Measurements from ENCODE around the gene BANP.
"Not testable (repeated sequence)": the region's sequence is repeated elsewhere in the genome, so short reads cannot be mapped to it uniquely, and the experiment has no call there.

BANP gene

GRCh38 chr16:88105574-88106140 is 154.4 kb downstream of the BANP start:
- DNase-seq: not testable (repeated sequence)

DNA sequence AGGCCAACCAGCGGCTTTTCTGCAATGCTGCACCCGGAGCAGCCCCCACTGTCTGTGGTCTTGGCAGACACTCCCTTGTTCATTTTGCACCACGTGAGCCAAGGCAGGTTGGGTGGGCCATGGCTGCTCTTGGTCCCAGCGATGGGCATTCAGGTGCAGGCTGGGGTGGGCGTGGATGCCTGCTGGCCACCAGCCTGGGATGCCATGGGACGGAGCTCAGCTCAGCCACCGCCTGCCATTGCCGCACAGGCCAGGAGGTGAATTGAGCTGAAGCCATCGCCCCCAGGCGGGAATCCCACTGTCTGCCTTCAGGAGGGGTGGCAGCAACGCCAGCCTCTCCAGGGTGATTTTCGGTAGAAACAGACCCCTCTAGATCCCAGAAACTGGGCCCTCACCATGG is 155.3 kb downstream of the BANP start:
- not testable (repeated sequence) for DNase-seq

- DNase-seq: no peak
Measured at GRCh38 chr16:88108762-88109161, 157.5 kb downstream of the BANP start.

DNA sequence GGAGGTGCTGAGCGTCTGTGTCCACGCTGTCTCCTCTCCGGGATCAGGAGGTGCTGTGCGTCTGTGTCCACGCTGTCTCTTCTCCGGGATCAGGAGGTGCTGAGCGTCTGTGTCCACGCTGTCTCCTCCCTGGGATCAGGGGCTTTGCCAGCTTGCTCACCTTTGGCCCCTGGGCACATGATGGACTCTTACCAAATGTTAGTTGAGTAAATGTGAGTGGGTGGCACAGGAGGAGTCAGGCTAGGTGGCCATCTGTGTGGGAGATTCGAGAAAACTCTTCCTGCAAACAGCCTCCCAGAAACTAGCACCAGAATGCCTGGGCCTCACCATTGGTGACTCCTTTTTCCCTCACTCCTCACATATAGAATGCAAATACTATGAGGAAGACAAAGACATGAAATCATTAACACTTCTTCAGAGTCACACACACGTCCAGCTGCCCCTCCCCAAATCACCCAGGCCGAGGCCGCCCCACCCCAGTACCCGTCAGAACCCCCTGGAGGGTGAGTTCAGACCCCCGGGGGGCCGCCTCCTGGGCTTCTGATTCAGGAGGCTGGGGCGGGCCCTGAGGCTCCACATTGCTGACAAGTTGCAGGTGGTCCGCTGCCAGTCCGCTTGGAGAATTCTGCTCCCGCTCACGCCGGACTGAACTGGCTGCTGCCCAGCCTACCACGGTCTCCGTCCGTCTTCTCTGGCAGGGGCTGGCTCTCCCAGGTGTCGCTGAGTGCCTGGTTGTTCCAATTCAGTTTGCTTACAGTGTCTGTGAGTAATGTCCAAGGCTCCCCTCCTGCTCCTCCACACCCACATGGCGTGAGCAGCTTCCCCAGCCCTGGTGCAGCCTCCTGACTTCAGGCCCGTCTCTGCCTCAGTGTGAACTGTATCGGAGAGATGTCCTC is 158.7 kb downstream of the BANP start:
- not testable (repeated sequence) for DNase-seq

- DNase-seq: not testable (repeated sequence)
Measured at GRCh38 chr16:88110875-88111494, 159.8 kb downstream of the BANP start.

DNA sequence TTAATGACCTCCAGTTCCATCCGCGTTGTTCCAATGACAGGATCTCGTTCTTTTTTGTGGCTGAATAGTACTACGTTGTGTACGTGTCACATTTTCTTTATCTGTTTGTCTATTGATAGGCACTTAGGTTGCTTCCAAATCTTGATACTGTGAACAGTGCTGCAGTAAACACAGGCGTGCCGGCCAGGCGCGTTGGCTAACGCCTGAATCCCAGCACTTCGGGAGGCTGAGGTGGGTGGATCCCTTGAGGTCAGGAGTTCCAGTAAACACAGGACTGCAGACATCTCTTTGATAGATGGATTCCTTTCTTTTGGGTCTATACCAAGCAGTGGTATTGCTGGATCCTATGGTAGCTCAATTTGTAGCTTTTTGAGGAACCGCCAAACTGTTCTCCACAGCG is 160.7 kb downstream of the BANP start:
- not testable (repeated sequence) for DNase-seq

GRCh38 chr16:88113545-88114045 is 162.4 kb downstream of the BANP start:
- DNase-seq: no peak

DNA sequence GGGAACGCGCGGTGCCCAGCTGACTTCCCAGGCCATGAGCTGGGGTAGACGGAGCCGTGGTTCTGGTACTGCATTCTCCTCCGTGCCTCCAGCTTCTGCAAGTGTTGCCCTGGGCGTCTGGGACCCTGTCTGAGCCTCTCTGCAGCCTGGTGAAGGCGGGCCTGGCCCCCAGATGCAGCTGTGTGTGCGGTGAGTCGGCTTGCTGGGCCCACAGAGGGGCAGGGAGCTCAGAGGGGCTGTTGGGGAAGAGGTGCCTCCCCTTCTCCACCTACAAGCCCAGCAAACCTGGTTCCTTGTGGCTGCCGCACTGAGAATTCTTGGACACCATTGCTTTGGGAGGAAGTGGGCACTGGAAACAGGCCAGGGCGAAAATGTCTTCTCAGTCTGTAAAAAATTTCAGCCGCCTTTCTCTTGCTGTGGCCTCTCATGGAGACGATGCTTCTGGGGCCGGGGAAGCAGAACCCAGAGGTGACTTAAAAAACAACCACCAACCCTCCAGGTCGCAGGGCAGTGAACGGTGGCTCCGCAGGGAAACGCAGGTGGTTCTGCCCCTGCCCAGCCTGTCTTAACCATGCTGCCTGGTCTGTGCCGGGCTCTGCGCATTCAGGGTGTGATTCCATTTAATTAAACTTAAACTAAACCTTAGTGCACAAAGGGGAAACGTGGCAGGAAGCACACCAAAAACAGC is 163.5 kb downstream of the BANP start:
- not testable (repeated sequence) for DNase-seq

DNA sequence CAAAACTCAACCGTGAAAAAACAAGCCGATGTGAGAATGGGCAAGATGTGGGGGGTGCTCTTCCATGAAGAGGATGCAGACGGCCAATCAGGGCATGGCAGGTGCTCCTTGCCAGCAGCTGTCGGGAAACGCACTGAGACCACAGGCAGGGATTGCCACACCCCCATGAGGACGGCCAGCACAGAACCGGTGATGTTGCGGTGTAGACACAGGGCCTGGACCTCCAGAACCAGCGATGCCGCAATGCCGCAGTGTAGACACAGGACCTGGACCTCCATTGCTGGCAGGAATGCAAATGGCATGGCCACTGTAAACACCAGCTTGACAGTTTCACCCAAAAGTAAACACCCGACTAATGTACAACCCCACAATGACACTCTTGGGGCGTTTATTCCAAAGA is 164.9 kb downstream of the BANP start:
- DNase-seq: no peak

DNA sequence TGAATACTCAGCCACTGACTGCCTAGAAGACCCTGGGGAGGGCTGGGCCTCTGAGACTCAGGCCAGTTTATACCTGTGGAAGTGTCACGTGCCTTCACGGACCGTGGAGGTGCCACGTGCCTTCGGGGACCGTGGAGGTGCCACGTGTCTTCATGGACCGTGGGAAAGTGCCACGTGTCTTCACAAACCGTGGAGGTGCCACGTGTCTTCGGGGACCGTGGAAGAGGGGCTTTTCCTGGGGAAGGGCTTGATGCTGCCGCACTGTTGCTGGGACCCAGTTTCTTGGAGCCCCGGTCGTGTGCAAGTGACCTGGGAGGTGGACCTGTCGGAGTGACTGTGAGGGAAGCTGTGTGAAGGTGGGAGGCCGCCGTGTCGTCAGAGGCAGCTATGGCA is 166.2 kb downstream of the BANP start:
- no peak for DNase-seq

- no peak for DNase-seq
Measured at GRCh38 chr16:88118376-88118775, 167.1 kb downstream of the BANP start.

- not testable (repeated sequence) for DNase-seq
Measured at GRCh38 chr16:88118852-88119741, 167.9 kb downstream of the BANP start.

DNA sequence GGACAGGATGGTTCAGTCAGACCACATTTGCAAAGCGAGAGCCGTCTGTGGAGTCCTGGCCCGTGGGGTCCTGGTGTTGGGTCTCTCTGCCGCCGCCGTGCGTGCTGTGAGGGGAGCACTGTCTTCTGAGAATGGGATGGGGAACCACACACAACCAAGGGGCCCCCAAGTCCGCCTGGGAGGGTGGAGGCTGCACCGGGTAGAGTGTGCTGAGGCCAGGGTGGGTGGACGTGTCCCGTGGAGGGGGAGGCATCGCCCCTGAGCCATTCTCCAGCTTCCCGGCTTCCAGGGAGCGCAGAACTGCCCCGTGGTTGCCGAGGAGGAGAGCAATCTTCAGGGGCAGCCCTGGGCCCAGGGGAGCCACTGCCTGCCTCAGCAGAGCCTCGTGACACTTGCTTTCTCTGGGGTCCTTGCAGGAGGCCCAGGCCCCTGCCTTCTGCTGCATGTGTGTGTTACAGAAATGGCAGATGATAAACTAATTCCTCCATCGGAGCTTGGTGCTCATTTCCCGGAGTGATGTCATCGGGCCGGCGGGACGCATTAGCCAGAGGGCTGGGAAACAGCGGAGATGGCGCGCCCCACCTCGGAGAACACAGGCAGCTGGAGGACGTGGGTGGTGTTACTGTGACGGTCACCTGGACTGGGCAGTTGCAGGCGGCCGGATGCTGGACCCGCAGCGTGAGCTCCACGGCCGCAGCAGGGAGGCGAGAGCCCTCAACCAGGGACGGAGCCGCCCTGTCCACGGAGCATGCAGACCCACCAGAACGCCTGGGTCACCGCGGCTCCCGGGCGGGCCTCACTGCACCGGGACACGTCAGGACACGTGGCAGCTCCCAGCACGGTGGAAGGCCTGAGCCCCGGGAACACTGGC is 168.9 kb downstream of the BANP start:
- DNase-seq: not testable (repeated sequence)

- DNase-seq: no peak
Measured at GRCh38 chr16:88120812-88121211, 169.6 kb downstream of the BANP start.

DNA sequence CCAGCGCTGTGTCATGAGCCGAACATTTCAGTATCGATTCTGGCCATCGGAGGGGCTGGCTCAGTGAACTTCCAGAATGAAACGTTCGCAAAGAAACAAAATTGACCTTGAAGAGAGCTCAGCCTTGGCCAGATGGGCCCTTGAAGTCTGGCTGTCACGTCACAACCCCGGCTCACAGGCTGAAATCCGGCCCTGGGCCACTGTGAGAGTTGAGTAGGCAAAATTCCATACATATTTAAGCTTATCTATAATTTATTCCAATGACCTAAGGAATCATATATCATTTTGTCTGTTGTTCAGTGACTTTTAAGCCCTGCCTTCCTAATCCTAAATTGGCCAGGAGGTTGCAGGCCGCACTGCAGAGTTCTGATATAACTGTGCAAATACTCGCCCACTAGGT is 170.2 kb downstream of the BANP start:
- DNase-seq: not testable (repeated sequence)

DNA sequence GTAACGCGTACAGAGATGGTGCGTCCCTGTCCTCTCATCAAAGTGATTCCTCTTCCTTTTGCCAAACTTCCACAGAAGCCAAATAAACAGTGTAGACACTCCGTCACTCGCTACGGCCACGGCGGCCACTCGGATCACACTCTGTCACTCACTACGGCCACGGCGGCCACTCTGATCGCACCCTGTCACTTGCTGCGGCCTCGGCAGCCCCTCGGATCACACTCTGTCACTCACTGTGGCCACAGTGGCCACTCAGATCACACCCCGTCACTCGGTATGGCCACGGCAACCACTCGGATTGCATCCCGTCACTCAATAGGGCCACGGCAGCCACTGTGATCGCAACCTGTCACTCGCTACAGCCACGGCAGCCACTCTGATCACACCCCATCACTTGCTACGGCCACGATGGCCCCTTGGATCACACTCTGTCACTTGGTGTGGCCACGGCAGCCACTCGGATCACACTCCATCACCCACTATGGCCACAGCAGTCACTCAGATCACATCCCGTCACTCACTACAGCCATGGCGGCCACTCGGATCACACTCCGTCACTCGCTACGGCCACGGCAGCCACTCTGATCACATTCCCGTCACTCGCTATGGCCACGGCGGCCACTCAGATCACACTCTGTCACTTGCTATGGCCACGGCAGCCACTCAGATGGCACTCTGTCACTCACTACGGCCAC is 170.8 kb downstream of the BANP start:
- DNase-seq: no peak

All from NCI-H1048 (cell line).